CD8-positive, alpha-beta memory T cell (primary cell): Measurements from ENCODE around the gene CAV3. TPM values are rescaled to one million over a fixed set of nuclear protein-coding genes. Genes with fewer than 3 reads are reported as not detected.

Source experiments
- CTCF ChIA-PET: fragments of 350-600 bp; sonication (Branson Sonifier 250); formaldehyde crosslinking; loops from one replicate; lab custom pipeline; 2021; ENCODE audit warnings: antibody characterized with exemption; lab: Charles Lee
- POLR2A ChIA-PET: fragments of 350-600 bp; sonication (Branson Sonifier 250); formaldehyde crosslinking; loops from one replicate; lab custom pipeline; 2021; ENCODE audit warnings: antibody characterized with exemption; lab: Charles Lee
- DNase-seq, 5 donors: peaks; one replicate each; pipeline versions ENCODE4 v3.0.0 to v3.0.0-alpha.2; 2020 to 2022; ENCODE audit warnings: mixed read lengths in 1 of 5
- H3K27ac ChIP-seq: one replicate; pipeline ENCODE4 v1.7.0; 2013; ENCODE audit warnings: low read depth, mild to moderate bottlenecking, low read length, moderate library complexity
- H3K27me3 ChIP-seq: 2 replicates; pipeline ENCODE4 v1.7.0; 2013; ENCODE audit warnings: low read length, mild to moderate bottlenecking; ENCODE audit not compliant: insufficient read depth, poor library complexity, severe bottlenecking
- H3K36me3 ChIP-seq: 2 replicates; pipeline ENCODE4 v1.7.0; 2013; ENCODE audit warnings: mild to moderate bottlenecking, low read length, moderate library complexity; ENCODE audit not compliant: insufficient read depth
- H3K4me1 ChIP-seq: 2 replicates; pipeline ENCODE4 v1.7.0; 2013; ENCODE audit warnings: mild to moderate bottlenecking, low read length, moderate library complexity; ENCODE audit not compliant: insufficient read depth
- H3K4me3 ChIP-seq: 2 replicates; pipeline ENCODE4 v1.7.0; 2013; ENCODE audit warnings: mild to moderate bottlenecking, low read length
- H3K9me3 ChIP-seq: 2 replicates; pipeline ENCODE4 v1.7.0; 2013; ENCODE audit warnings: mild to moderate bottlenecking, low read length
- H3K27ac Mint-ChIP-seq, 8 donors: one replicate each; pipeline ENCODE4 v1.8.0; 2020 to 2021; ENCODE audit warnings: mixed read lengths in 8 of 8, mild to moderate bottlenecking in 6 of 8, inconsistent platforms in 3 of 8, moderate library complexity in 3 of 8
- H3K27me3 Mint-ChIP-seq, 2 donors: one replicate each; pipeline ENCODE4 v1.8.0; 2020 to 2021; ENCODE audit warnings: mixed read lengths in 2 of 2, mild to moderate bottlenecking in 1 of 2, moderate library complexity in 1 of 2
- H3K36me3 Mint-ChIP-seq, 3 donors: one replicate each; pipeline ENCODE4 v1.8.0; 2020 to 2021; ENCODE audit warnings: mixed read lengths in 3 of 3, inconsistent platforms in 1 of 3, mild to moderate bottlenecking in 1 of 3
- H3K4me1 Mint-ChIP-seq, 3 donors: one replicate each; pipeline ENCODE4 v1.8.0; 2020 to 2021; ENCODE audit warnings: mixed read lengths in 3 of 3, inconsistent platforms in 1 of 3, mild to moderate bottlenecking in 1 of 3
- H3K4me3 Mint-ChIP-seq, 7 donors: one replicate each; pipeline ENCODE4 v1.8.0; 2020 to 2021; ENCODE audit warnings: mixed read lengths in 7 of 7, mild to moderate bottlenecking in 6 of 7, moderate library complexity in 4 of 7, inconsistent platforms in 2 of 7
- H3K9me3 Mint-ChIP-seq, 5 donors: one replicate each; pipeline ENCODE4 v1.8.0; 2020 to 2022; ENCODE audit warnings: mixed read lengths in 5 of 5, mild to moderate bottlenecking in 3 of 5, moderate library complexity in 2 of 5, inconsistent platforms in 1 of 5
- polyA plus RNA-seq: library from polyadenylated mRNA; unstranded; fragments of 300-500 nt; fragmentation: Illumina TruSeq; gene quantifications from one replicate; pipeline ENCODE4 v1.2.3, GENCODE V29; 2021
- total RNA-seq, 2 experiments: library from RNA; stranded (reverse); gene quantifications; one replicate each; pipeline ENCODE4 v1.2.3, GENCODE V29; 2021

The CAV3 gene
- total and polyA plus RNA-seq, 3 experiments from 2014 or later = not detected

- peaks cover 0 to 2% (median 0%) of the 10 kb centered on the region in 5 donors for H3K9me3 Mint-ChIP-seq
- CTCF ChIA-PET = no interaction called here
- no peak for DNase-seq
- H3K27ac ChIP-seq = no peak overlapping the region
- peak overlapping the region in 1 of 8 donors; percentile 43 for H3K27ac Mint-ChIP-seq
- no peaks in the 10 kb centered on the region for H3K27me3 ChIP-seq
- no peaks in the 10 kb centered on the region for H3K4me1 ChIP-seq
- H3K27me3 Mint-ChIP-seq = peaks cover 6 to 7% of the 10 kb centered on the region in 2 donors
- H3K36me3 ChIP-seq = no peaks in the 10 kb centered on the region
- H3K4me1 Mint-ChIP-seq = no peaks in the 10 kb centered on the region
- POLR2A ChIA-PET = no interaction called here
- H3K4me3 Mint-ChIP-seq = no peak overlapping the region
- H3K9me3 ChIP-seq = no peaks in the 10 kb centered on the region
- H3K4me3 ChIP-seq = no peak overlapping the region
- no peaks in the 10 kb centered on the region for H3K36me3 Mint-ChIP-seq
Observed at GRCh38 chr3:8739757-8740504, 6.3 kb downstream of the CAV3 start.

GRCh38 chr3:8741581-8742261 is 8.1 kb downstream of the CAV3 start:
- no peak for DNase-seq
- Mint-ChIP-seq H3K36me3 (no peaks in the 10 kb centered on the region), H3K27ac (no peak overlapping the region), H3K4me3 (no peak overlapping the region), H3K4me1 (no peaks in the 10 kb centered on the region), H3K27me3 (peaks cover 2 to 6% of the 10 kb centered on the region in 2 donors), H3K9me3 (peaks cover 0 to 2% (median 0%) of the 10 kb centered on the region in 5 donors)
- H3K4me3 ChIP-seq = no peak overlapping the region
- H3K4me1 ChIP-seq = no peaks in the 10 kb centered on the region
- no peaks in the 10 kb centered on the region for H3K36me3 ChIP-seq
- H3K9me3 ChIP-seq = no peaks in the 10 kb centered on the region
- CTCF ChIA-PET = no interaction called here
- H3K27me3 ChIP-seq = no peaks in the 10 kb centered on the region
- H3K27ac ChIP-seq = no peak overlapping the region
- POLR2A ChIA-PET = no interaction called here

GRCh38 chr3:8743021-8743601 is 9.5 kb downstream of the CAV3 start:
- H3K4me3 Mint-ChIP-seq = no peak overlapping the region
- H3K4me1 Mint-ChIP-seq = no peaks in the 10 kb centered on the region
- CTCF ChIA-PET = interaction anchor here (1.3 kb wide), 1 partner anchor 27 kb away, joined by 3 read pairs; the partner anchor contains the start of gene OXTR
- Histone ChIP-seq H3K36me3 (no peaks in the 10 kb centered on the region), H3K27ac (no peak overlapping the region), H3K9me3 (no peaks in the 10 kb centered on the region), H3K4me3 (no peak overlapping the region), H3K4me1 (no peaks in the 10 kb centered on the region), H3K27me3 (no peaks in the 10 kb centered on the region)
- H3K27ac Mint-ChIP-seq = peak overlapping the region in 1 of 8 donors; percentile 54
- no peaks in the 10 kb centered on the region for H3K36me3 Mint-ChIP-seq
- peaks cover 0 to 2% (median 0%) of the 10 kb centered on the region in 5 donors for H3K9me3 Mint-ChIP-seq
- POLR2A ChIA-PET = no interaction called here
- peaks cover 2 to 4% of the 10 kb centered on the region in 2 donors for H3K27me3 Mint-ChIP-seq
- DNase-seq = no peak

GRCh38 chr3:8743911-8744310 is 10.3 kb downstream of the CAV3 start:
- DNase-seq = no peak
- Histone ChIP-seq H3K27ac (no peak overlapping the region), H3K9me3 (no peaks in the 10 kb centered on the region), H3K27me3 (no peaks in the 10 kb centered on the region), H3K4me1 (no peaks in the 10 kb centered on the region), H3K36me3 (no peaks in the 10 kb centered on the region), H3K4me3 (no peak overlapping the region)
- Mint-ChIP-seq H3K4me1 (no peaks in the 10 kb centered on the region), H3K27ac (no peak overlapping the region), H3K27me3 (peaks cover 2 to 4% of the 10 kb centered on the region in 2 donors), H3K36me3 (no peaks in the 10 kb centered on the region), H3K9me3 (peaks cover 0 to 2% (median 0%) of the 10 kb centered on the region in 5 donors), H3K4me3 (no peak overlapping the region)
- ChIA-PET CTCF (interaction anchor here (1.3 kb wide), 1 partner anchor 26 kb away, joined by 3 read pairs; the partner anchor contains the start of gene OXTR), POLR2A (no interaction called here)

- ChIA-PET POLR2A (no interaction called here), CTCF (no interaction called here)
Observed at GRCh38 chr3:8745619-8746370, 12.2 kb downstream of the CAV3 start.

GRCh38 chr3:8746780-8747345 is 13.3 kb downstream of the CAV3 start:
- H3K4me3 ChIP-seq = no peak overlapping the region
- no peaks in the 10 kb centered on the region for H3K36me3 ChIP-seq
- peaks cover 0 to 2% (median 0%) of the 10 kb centered on the region in 5 donors for H3K9me3 Mint-ChIP-seq
- no peak overlapping the region for H3K4me3 Mint-ChIP-seq
- H3K4me1 ChIP-seq = no peaks in the 10 kb centered on the region
- ChIA-PET CTCF (no interaction called here), POLR2A (no interaction called here)
- no peaks in the 10 kb centered on the region for H3K4me1 Mint-ChIP-seq
- no peaks in the 10 kb centered on the region for H3K36me3 Mint-ChIP-seq
- no peaks in the 10 kb centered on the region for H3K9me3 ChIP-seq
- no peak overlapping the region for H3K27ac Mint-ChIP-seq
- peaks cover 0 to 2% of the 10 kb centered on the region in 2 donors for H3K27me3 Mint-ChIP-seq
- H3K27ac ChIP-seq = no peak overlapping the region
- DNase-seq = no peak
- no peaks in the 10 kb centered on the region for H3K27me3 ChIP-seq

More at GRCh38 chr3:8745619-8746370, 12.2 kb downstream of the CAV3 start:
- Histone ChIP-seq H3K36me3 (no peaks in the 10 kb centered on the region), H3K4me1 (no peaks in the 10 kb centered on the region), H3K27ac (no peak overlapping the region), H3K27me3 (no peaks in the 10 kb centered on the region), H3K4me3 (no peak overlapping the region), H3K9me3 (no peaks in the 10 kb centered on the region)
- Mint-ChIP-seq H3K4me3 (no peak overlapping the region), H3K27ac (peak overlapping the region in 1 of 8 donors; percentile 50), H3K36me3 (no peaks in the 10 kb centered on the region), H3K9me3 (peaks cover 0 to 2% (median 0%) of the 10 kb centered on the region in 5 donors), H3K4me1 (no peaks in the 10 kb centered on the region), H3K27me3 (peaks cover 0 to 4% of the 10 kb centered on the region in 2 donors)
- DNase-seq = no peak

- no peaks in the 10 kb centered on the region for H3K27me3 Mint-ChIP-seq
- Histone ChIP-seq H3K27ac (no peak overlapping the region), H3K4me3 (no peak overlapping the region), H3K9me3 (no peaks in the 10 kb centered on the region), H3K27me3 (no peaks in the 10 kb centered on the region), H3K36me3 (no peaks in the 10 kb centered on the region), H3K4me1 (no peaks in the 10 kb centered on the region)
- ChIA-PET CTCF (no interaction called here), POLR2A (no interaction called here)
- DNase-seq = no peak
- peaks cover 0 to 2% (median 0%) of the 10 kb centered on the region in 5 donors for H3K9me3 Mint-ChIP-seq
- peaks cover 0 to 2% (median 0%) of the 10 kb centered on the region in 3 donors for H3K36me3 Mint-ChIP-seq
- no peak overlapping the region for H3K27ac Mint-ChIP-seq
- no peak overlapping the region for H3K4me3 Mint-ChIP-seq
- no peaks in the 10 kb centered on the region for H3K4me1 Mint-ChIP-seq
Observed at GRCh38 chr3:8749316-8749715, 15.7 kb downstream of the CAV3 start.
